ENCODE measurements around the gene THAP8.

The THAP8 gene

DNA sequence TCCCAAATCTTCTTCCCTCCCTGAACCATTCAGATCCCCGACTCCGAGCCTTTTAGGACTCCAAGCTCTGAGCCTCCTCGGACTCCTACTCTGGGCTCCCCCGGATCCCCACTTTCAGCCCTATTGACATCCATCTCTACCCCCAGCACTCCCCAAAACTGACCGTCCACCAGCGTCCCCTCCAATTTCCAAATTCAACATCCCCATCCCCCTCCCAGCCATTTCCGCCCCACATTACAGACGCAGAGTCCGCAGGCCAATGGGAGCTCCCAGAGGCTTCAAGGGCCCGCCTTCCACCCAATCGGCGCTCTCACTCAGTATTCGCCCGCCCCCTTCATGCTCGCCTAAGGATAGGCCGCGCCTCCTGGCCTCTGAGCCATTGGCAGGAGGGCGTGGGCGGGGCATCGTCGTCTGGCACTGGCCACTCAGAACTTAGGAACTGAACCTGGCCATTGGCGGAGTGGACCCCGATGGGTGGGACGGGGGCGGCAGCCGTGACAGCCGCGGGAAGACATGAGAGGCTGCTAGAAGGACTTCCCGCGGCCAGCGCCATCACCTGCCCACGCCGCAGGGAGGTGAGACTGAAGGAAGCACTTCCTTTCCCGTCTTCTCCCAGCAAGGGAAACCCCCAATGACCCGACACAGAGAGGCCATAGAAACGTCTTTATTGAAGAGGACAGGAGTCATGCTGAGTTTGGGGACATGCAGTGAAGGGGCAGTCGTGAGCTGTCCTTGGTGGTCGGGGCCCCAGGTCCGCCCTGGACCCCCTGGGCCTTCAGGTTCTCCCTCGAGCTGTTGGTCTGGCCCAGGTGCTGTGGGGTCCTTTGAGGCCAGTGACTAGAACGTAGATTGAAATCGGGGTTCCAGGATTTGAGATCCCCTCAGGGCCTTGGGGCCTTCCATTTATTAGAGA is 39.8 kb downstream of the THAP8 start, which contains the start of gene ALKBH6:
ALKBH6 (minus strand) TSS at position 202 of the 913 bp plus-strand sequence. CDS start 816 bp downstream, outside the sequence.
- Histone ChIP-seq H3K9me3 (ENCODE audit: insufficient read depth, low read length) (no peaks in the 10 kb centered on the region), H3K4me2 (ENCODE audit: low read depth, low read length, poor library complexity, severe bottlenecking) (peak within 1 kb of the TSS; percentile 83), H3K4me3 (ENCODE audit: insufficient read depth, low read length, poor library complexity, severe bottlenecking) (peak within 1 kb of the TSS; percentile 90), H3K9ac (ENCODE audit: low read length) (peak within 1 kb of the TSS; percentile 88), H3K9me2 (replicated peaks; ENCODE audit: insufficient read depth, low read length) (no peaks in the 10 kb centered on the region), H3K79me2 (ENCODE audit: insufficient read depth, low read length) (peaks cover 12% of the 10 kb centered on the region; the same call in 1 of the 2 replicates), H3K27ac (ENCODE audit: low read depth, low read length) (peak within 1 kb of the TSS; percentile 18; the same call in 1 of the 2 replicates), H4K20me1 (ENCODE audit: low read depth, low read length) (no peaks in the 10 kb centered on the region), H3F3A (ENCODE audit: insufficient read depth) (peaks cover 7% of the 10 kb centered on the region; the same call in 1 of the 2 replicates), H3K27me3 (ENCODE audit: low read length) (no peaks in the 10 kb centered on the region), H2AFZ (ENCODE audit: low read depth, low read length, severe bottlenecking) (peak within 1 kb of the TSS; percentile 82), H3K36me3 (ENCODE audit: low read length) (no peaks in the 10 kb centered on the region)
- TF ChIP-seq, protein P1, sequence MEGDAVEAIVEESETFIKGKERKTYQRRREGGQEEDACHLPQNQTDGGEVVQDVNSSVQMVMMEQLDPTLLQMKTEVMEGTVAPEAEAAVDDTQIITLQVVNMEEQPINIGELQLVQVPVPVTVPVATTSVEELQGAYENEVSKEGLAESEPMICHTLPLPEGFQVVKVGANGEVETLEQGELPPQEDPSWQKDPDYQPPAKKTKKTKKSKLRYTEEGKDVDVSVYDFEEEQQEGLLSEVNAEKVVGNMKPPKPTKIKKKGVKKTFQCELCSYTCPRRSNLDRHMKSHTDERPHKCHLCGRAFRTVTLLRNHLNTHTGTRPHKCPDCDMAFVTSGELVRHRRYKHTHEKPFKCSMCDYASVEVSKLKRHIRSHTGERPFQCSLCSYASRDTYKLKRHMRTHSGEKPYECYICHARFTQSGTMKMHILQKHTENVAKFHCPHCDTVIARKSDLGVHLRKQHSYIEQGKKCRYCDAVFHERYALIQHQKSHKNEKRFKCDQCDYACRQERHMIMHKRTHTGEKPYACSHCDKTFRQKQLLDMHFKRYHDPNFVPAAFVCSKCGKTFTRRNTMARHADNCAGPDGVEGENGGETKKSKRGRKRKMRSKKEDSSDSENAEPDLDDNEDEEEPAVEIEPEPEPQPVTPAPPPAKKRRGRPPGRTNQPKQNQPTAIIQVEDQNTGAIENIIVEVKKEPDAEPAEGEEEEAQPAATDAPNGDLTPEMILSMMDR (IDR thresholded peaks at IDR 0.05; ENCODE audit: insufficient read depth, low read length, poor library complexity, severe bottlenecking), result no peak
- TF ChIP-seq EZH2phosphoT487 (conservative IDR thresholded peaks at IDR 0.05; ENCODE audit: low read length), result no peak

GRCh38 chr19:36013280-36014011 is 40.6 kb downstream of the THAP8 start:
- Histone ChIP-seq H2AFZ (ENCODE audit: low read depth, low read length, severe bottlenecking) (peak overlapping the region; percentile 82), H3K9me3 (ENCODE audit: insufficient read depth, low read length) (no peaks in the 10 kb centered on the region), H3F3A (ENCODE audit: insufficient read depth) (peaks cover 7% of the 10 kb centered on the region; the same call in 1 of the 2 replicates), H3K4me2 (ENCODE audit: low read depth, low read length, poor library complexity, severe bottlenecking) (peak overlapping the region; percentile 83), H4K20me1 (ENCODE audit: low read depth, low read length) (no peaks in the 10 kb centered on the region), H3K27me3 (ENCODE audit: low read length) (no peaks in the 10 kb centered on the region), H3K79me2 (ENCODE audit: insufficient read depth, low read length) (peaks cover 12% of the 10 kb centered on the region; the same call in 1 of the 2 replicates), H3K9ac (ENCODE audit: low read length) (peak overlapping the region; percentile 88), H3K27ac (ENCODE audit: low read depth, low read length) (peak overlapping the region; percentile 18; the same call in 1 of the 2 replicates), H3K4me3 (ENCODE audit: insufficient read depth, low read length, poor library complexity, severe bottlenecking) (peak overlapping the region; percentile 90), H3K36me3 (ENCODE audit: low read length) (no peaks in the 10 kb centered on the region), H3K9me2 (replicated peaks; ENCODE audit: insufficient read depth, low read length) (no peaks in the 10 kb centered on the region)
- TF ChIP-seq, protein P1 (IDR thresholded peaks at IDR 0.05; ENCODE audit: insufficient read depth, low read length, poor library complexity, severe bottlenecking), result no peak
- no peak for TF ChIP-seq EZH2phosphoT487 (conservative IDR thresholded peaks at IDR 0.05; ENCODE audit: low read length)

DNA sequence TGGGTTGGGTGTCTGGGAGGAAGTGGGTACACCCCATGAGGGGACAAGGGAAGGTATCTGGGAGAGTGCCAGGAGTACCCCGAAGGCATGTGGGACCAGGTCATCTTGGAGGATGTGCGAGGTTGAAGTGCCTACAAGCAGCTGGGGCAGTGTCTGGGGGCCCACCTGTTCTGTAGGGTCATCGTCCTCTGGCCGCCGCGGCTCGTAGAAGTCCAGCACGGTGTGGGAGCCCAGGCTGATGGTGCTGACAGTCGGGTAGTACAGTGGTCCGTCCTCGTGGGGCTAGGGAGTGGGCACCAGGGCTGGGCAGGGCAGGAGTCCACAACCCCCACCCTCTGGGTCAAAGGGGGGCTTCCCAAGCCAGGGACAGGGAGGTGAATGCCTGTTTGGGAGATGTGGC is 43.7 kb downstream of the THAP8 start:
- no peak overlapping the region for H3K4me3 ChIP-seq (ENCODE audit: insufficient read depth, low read length, poor library complexity, severe bottlenecking)
- H4K20me1 ChIP-seq (ENCODE audit: low read depth, low read length), result no peaks in the 10 kb centered on the region
- H3K9me3 ChIP-seq (ENCODE audit: insufficient read depth, low read length), result no peaks in the 10 kb centered on the region
- H3K79me2 ChIP-seq (ENCODE audit: insufficient read depth, low read length), result peaks cover 12% of the 10 kb centered on the region; the same call in 1 of the 2 replicates
- no peaks in the 10 kb centered on the region for H3K27me3 ChIP-seq (ENCODE audit: low read length)
- no peak overlapping the region for H3K4me2 ChIP-seq (ENCODE audit: low read depth, low read length, poor library complexity, severe bottlenecking)
- no peak overlapping the region for H3K27ac ChIP-seq (ENCODE audit: low read depth, low read length)
- H3K9ac ChIP-seq (ENCODE audit: low read length), result no peak overlapping the region
- TF ChIP-seq EZH2phosphoT487 (conservative IDR thresholded peaks at IDR 0.05; ENCODE audit: low read length), result no peak
- TF ChIP-seq, protein P1 (IDR thresholded peaks at IDR 0.05; ENCODE audit: insufficient read depth, low read length, poor library complexity, severe bottlenecking), result no peak
- H3F3A ChIP-seq (ENCODE audit: insufficient read depth), result peaks cover 7% of the 10 kb centered on the region; the same call in 1 of the 2 replicates
- H3K9me2 ChIP-seq (replicated peaks; ENCODE audit: insufficient read depth, low read length), result no peaks in the 10 kb centered on the region
- H2AFZ ChIP-seq (ENCODE audit: low read depth, low read length, severe bottlenecking), result no peak overlapping the region
- no peaks in the 10 kb centered on the region for H3K36me3 ChIP-seq (ENCODE audit: low read length)

Data from SU-DHL-6 (cell line).